Measurements from ENCODE around the gene SNX14.

SNX14 gene

GRCh38 chr6:85460154-85460920 is 133.3 kb downstream of the SNX14 start:
- FAIRE-seq (no peak), DNase-seq (ENCODE audit: insufficient read length, low spot score) (no peak)
- no peak for TF ChIP-seq POLR2A (IDR thresholded peaks at IDR 0.05; ENCODE audit: low read depth, low read length)

GRCh38 chr6:85459224-85459901 is 134.3 kb downstream of the SNX14 start:
- TF ChIP-seq POLR2A (IDR thresholded peaks at IDR 0.05; ENCODE audit: low read depth, low read length): no peak
- no peak for DNase-seq (ENCODE audit: insufficient read length, low spot score)
- no peak for FAIRE-seq

- no peak for TF ChIP-seq POLR2A (IDR thresholded peaks at IDR 0.05; ENCODE audit: low read depth, low read length)
- DNase-seq (ENCODE audit: insufficient read length, low spot score) (no peak), FAIRE-seq (peak; percentile 88)
Observed at GRCh38 chr6:85458782-85459181, 134.9 kb downstream of the SNX14 start.

GRCh38 chr6:85458184-85458583 is 135.5 kb downstream of the SNX14 start:
- FAIRE-seq: no peak
- TF ChIP-seq POLR2A (IDR thresholded peaks at IDR 0.05; ENCODE audit: low read depth, low read length): no peak
- no peak for DNase-seq (ENCODE audit: insufficient read length, low spot score)

- FAIRE-seq (no peak), DNase-seq (ENCODE audit: insufficient read length, low spot score) (no peak)
- TF ChIP-seq POLR2A (IDR thresholded peaks at IDR 0.05; ENCODE audit: low read depth, low read length): no peak
Observed at GRCh38 chr6:85456782-85457181, 136.9 kb downstream of the SNX14 start.
